NB4 (cell line): ENCODE data around the gene CELA2B.

Experiments
- DNase-seq: peaks from one replicate; pipeline ENCODE4 v3.0.0; 2010; ENCODE audit warnings: low read depth
- H3K4me3 ChIP-seq: one replicate; pipeline ENCODE4 v1.5.1; 2011; ENCODE audit warnings: mild to moderate bottlenecking, low read depth, low read length, moderate library complexity
- MYC ChIP-seq: IDR thresholded peaks from 2 replicates; pipeline ENCODE4 v1.6.1; 2011; ENCODE audit warnings: low read depth, low read length
- POLR2A ChIP-seq: IDR thresholded peaks from 2 replicates; pipeline ENCODE4 v1.6.1; 2011; ENCODE audit warnings: mild to moderate bottlenecking; ENCODE audit not compliant: insufficient read length; ENCODE audit errors: extremely low read depth
- TF ChIP-seq, protein P1 (sequence below): IDR thresholded peaks from one replicate; pipeline ENCODE4 v1.5.1; 2012; ENCODE audit warnings: low read depth, low read length
- TF ChIP-seq, protein P2 (sequence below): IDR thresholded peaks from 2 replicates; pipeline ENCODE4 v1.6.1; 2011; ENCODE audit warnings: low read depth, low read length

Gene CELA2B

GRCh38 chr1:15538771-15539170 is 62.9 kb downstream of the CELA2B start:
- H3K4me3 ChIP-seq: no peak overlapping the region
- TF ChIP-seq POLR2A: no peak
- TF ChIP-seq, protein P1, sequence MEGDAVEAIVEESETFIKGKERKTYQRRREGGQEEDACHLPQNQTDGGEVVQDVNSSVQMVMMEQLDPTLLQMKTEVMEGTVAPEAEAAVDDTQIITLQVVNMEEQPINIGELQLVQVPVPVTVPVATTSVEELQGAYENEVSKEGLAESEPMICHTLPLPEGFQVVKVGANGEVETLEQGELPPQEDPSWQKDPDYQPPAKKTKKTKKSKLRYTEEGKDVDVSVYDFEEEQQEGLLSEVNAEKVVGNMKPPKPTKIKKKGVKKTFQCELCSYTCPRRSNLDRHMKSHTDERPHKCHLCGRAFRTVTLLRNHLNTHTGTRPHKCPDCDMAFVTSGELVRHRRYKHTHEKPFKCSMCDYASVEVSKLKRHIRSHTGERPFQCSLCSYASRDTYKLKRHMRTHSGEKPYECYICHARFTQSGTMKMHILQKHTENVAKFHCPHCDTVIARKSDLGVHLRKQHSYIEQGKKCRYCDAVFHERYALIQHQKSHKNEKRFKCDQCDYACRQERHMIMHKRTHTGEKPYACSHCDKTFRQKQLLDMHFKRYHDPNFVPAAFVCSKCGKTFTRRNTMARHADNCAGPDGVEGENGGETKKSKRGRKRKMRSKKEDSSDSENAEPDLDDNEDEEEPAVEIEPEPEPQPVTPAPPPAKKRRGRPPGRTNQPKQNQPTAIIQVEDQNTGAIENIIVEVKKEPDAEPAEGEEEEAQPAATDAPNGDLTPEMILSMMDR: no peak
- no peak for TF ChIP-seq MYC
- TF ChIP-seq, protein P2, sequence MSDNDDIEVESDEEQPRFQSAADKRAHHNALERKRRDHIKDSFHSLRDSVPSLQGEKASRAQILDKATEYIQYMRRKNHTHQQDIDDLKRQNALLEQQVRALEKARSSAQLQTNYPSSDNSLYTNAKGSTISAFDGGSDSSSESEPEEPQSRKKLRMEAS: no peak
- DNase-seq: no peak

DNA sequence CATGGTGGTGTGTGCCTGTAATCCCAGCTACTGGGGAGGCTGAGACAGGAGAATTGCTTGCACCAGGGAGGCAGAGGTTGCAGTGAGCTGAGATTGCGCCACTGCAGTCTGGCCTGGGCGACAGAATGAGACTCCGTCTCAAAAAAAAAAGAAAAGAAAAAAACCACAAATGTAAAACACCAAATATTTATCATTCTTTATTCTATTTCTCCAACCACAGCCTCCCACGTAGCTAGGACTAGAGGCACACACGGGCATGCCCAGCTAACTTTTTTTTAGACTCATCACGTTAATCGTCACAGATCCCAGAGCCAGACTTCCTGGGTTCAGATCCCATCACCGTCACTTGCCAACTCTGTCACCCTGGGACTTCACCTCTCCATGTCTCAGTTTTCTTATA is 64.3 kb downstream of the CELA2B start:
- no peak overlapping the region for H3K4me3 ChIP-seq
- no peak for DNase-seq
- TF ChIP-seq, protein P2: no peak
- TF ChIP-seq, protein P1: no peak
- no peak for TF ChIP-seq POLR2A
- no peak for TF ChIP-seq MYC
